ENCODE data around the gene CFAP97D2. TPM values are rescaled to one million over a fixed set of nuclear protein-coding genes. Genes with fewer than 3 reads are reported as not detected.

Gene CFAP97D2
- total RNA-seq, 1 donor from 2014 or later, result not detected

DNA sequence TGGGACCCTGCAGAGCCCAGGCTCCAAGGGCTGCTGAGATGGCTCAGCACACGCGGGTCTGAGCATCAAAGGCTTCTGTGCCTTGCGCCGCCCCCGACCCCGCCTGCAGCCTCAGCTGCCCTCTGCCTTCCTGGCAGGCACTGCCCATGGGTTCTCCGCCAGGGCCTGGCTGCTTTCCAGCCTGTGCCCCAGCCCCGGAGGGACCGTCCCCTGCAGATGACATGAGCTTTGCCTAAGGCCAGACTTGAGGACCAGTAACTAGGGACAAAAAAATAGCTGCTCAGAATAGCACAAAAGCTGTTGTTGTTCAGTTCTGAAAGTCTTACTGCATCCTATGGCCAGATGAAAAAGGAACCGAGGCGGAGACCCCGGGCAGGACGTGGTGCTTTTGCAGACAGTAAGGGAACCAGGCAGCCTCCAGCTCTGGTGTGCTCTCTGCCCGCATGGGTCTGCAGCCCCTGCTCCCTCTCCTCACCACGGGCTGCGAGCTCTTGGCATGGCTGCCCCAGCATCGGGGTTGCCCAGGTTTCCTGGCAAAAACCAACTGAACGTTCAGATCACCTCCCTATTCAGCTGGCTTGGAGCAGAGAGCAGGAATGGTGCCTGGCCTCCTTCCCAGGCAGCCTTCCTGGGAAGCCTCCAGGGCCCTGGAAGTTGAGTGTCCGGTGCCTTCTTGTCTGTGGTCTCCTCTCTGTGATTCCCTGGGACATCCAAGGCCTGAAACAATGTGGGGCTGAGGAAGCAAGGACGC is 12.5 kb upstream of the CFAP97D2 start:
- Histone ChIP-seq H3K27ac (replicated peaks) (peak overlapping the region; percentile 74), H3K4me1 (peaks cover 25% of the 10 kb centered on the region), H3K36me3 (no peaks in the 10 kb centered on the region), H3K9me3 (replicated peaks) (no peaks in the 10 kb centered on the region), H3K27me3 (ENCODE audit: low read depth) (peaks cover 49% of the 10 kb centered on the region), H3K4me3 (no peak overlapping the region)
- TF ChIP-seq, protein P1, sequence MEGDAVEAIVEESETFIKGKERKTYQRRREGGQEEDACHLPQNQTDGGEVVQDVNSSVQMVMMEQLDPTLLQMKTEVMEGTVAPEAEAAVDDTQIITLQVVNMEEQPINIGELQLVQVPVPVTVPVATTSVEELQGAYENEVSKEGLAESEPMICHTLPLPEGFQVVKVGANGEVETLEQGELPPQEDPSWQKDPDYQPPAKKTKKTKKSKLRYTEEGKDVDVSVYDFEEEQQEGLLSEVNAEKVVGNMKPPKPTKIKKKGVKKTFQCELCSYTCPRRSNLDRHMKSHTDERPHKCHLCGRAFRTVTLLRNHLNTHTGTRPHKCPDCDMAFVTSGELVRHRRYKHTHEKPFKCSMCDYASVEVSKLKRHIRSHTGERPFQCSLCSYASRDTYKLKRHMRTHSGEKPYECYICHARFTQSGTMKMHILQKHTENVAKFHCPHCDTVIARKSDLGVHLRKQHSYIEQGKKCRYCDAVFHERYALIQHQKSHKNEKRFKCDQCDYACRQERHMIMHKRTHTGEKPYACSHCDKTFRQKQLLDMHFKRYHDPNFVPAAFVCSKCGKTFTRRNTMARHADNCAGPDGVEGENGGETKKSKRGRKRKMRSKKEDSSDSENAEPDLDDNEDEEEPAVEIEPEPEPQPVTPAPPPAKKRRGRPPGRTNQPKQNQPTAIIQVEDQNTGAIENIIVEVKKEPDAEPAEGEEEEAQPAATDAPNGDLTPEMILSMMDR (IDR thresholded peaks at IDR 0.05; ENCODE audit: borderline replicate concordance), result no peak
- peak; percentile 62 for DNase-seq
- intact Hi-C loops (cut with micrococcal nuclease), result no loop called here

DNA sequence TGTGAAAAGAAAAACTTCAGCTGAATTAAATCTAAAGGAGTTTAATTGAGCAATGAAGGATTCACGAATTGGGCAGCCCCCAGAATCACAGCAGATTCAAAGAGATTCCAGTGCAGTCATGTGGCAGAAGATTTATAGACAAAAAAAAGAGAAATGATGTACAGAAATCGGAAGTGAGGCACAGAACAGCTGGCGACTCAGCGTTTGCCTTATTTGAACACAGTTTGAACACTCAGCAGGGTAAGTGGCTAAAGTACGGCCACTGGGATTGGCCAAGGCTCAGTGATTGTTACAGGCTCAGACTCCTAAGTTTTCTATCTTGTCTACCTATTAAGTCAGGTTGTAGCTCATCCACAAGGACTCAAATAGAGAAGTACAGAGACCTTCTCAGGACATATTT is 11.6 kb upstream of the CFAP97D2 start:
- H3K27me3 ChIP-seq (ENCODE audit: low read depth), result peaks cover 40% of the 10 kb centered on the region
- no peak overlapping the region for H3K4me3 ChIP-seq
- peaks cover 9% of the 10 kb centered on the region for H3K9me3 ChIP-seq (replicated peaks)
- H3K36me3 ChIP-seq, result no peaks in the 10 kb centered on the region
- DNase-seq, result no peak
- TF ChIP-seq, protein P1 (IDR thresholded peaks at IDR 0.05; ENCODE audit: borderline replicate concordance), result no peak
- H3K4me1 ChIP-seq, result peaks cover 19% of the 10 kb centered on the region
- H3K27ac ChIP-seq (replicated peaks), result no peak overlapping the region
- intact Hi-C loops (cut with micrococcal nuclease), result no loop called here

DNA sequence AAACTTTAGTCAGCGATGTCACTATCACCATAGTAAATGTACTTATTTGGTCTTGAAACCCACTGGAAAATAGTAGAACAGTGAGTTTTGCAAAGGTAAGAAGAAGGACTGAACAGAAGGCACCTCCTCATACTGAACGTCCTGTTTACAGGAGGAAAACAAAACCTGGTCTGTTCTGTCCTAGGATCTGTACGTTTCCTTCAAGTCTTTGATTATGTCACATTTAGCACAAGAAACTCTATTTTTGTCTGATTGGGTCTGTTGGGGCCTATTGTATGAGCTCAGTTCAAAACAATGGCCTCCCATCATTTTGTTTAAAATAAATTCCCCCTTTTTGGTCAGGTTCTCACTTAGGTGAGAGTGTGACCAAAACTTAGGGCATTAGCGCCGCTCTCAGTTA is 11.2 kb upstream of the CFAP97D2 start:
- H3K4me1 ChIP-seq, result peaks cover 18% of the 10 kb centered on the region
- H3K27ac ChIP-seq (replicated peaks), result no peak overlapping the region
- H3K36me3 ChIP-seq, result no peaks in the 10 kb centered on the region
- H3K4me3 ChIP-seq, result no peak overlapping the region
- intact Hi-C loops (cut with micrococcal nuclease), result no loop called here
- no peak for DNase-seq
- peaks cover 13% of the 10 kb centered on the region for H3K9me3 ChIP-seq (replicated peaks)
- TF ChIP-seq, protein P1 (IDR thresholded peaks at IDR 0.05; ENCODE audit: borderline replicate concordance), result no peak
- peaks cover 36% of the 10 kb centered on the region for H3K27me3 ChIP-seq (ENCODE audit: low read depth)

DNA sequence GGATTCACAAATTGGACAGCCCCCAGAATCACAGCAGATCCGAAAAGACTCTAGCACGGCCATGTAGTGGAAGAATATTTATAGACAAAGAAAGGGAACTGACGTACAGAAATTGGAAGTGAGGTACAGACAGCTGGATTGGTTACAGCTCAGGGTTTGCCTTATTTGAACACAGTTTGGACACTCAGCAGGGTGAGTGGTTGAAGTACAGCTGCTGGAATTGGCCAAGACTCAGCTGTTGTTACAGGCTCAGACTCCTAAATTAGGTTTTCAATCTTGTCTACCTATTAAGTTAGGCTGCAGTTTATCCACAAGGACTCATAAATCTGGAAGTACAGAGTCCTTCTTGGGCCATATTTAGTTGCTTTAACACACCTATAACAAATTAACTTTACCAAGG is 5.8 kb upstream of the CFAP97D2 start:
- intact Hi-C loops (cut with micrococcal nuclease), result no loop called here
- no peak for DNase-seq
- Histone ChIP-seq H3K4me3 (no peak overlapping the region), H3K36me3 (no peaks in the 10 kb centered on the region), H3K27ac (replicated peaks) (no peak overlapping the region), H3K4me1 (no peaks in the 10 kb centered on the region), H3K27me3 (ENCODE audit: low read depth) (peaks cover 9% of the 10 kb centered on the region), H3K9me3 (replicated peaks) (peaks cover 27% of the 10 kb centered on the region)
- TF ChIP-seq, protein P1 (IDR thresholded peaks at IDR 0.05; ENCODE audit: borderline replicate concordance), result no peak

DNA sequence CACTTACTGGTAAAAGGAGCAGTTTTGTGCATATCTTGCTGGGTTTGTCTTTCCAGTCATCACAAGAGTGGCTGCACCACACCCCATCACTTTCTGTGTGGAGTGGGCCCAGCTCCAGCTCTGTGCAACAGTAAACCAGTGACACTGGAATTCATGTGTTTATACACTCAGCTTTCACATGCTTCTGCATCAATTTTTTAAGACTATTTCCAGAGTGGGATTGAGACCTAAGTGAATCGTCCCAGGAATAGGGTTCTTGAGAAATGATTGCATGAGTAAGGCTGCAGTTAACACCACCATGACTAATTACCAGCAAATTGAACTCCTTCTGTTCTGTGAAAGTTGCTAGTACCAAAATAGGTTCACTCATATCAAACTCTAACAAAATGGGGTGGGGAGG is 5.3 kb upstream of the CFAP97D2 start:
- H3K9me3 ChIP-seq (replicated peaks), result peaks cover 27% of the 10 kb centered on the region
- no peak for DNase-seq
- TF ChIP-seq, protein P1 (IDR thresholded peaks at IDR 0.05; ENCODE audit: borderline replicate concordance), result no peak
- peaks cover 14% of the 10 kb centered on the region for H3K27me3 ChIP-seq (ENCODE audit: low read depth)
- no peaks in the 10 kb centered on the region for H3K36me3 ChIP-seq
- no peaks in the 10 kb centered on the region for H3K4me1 ChIP-seq
- H3K4me3 ChIP-seq, result no peak overlapping the region
- no peak overlapping the region for H3K27ac ChIP-seq (replicated peaks)
- intact Hi-C loops (cut with micrococcal nuclease), result no loop called here

All from left ventricle myocardium inferior (tissue), 1 donor.